SK-N-SH (cell line): ENCODE data around the gene RNF150.

Experiments used
- CTCF ChIP-seq: fragments of 200-600 bp; sonication (generic); IDR thresholded peaks from 2 replicates; pipeline ENCODE4 v1.6.1; 2017; ENCODE audit warnings: antibody characterized with exemption, mild to moderate bottlenecking, moderate library complexity
- JUND ChIP-seq: IDR thresholded peaks from 2 replicates; pipeline ENCODE4 v1.4.0; 2012
- MAX ChIP-seq: IDR thresholded peaks from 2 replicates; pipeline ENCODE4 v1.4.0; 2012; ENCODE audit warnings: low read depth
- NFIC ChIP-seq: IDR thresholded peaks from 2 replicates; pipeline ENCODE4 v1.4.0; 2012; ENCODE audit warnings: borderline replicate concordance
- POLR2AphosphoS5 ChIP-seq: IDR thresholded peaks from 2 replicates; pipeline ENCODE4 v1.6.1; 2012; ENCODE audit warnings: low read depth, low read length
- RAD21 ChIP-seq: IDR thresholded peaks from 2 replicates; pipeline ENCODE4 v1.6.1; 2012; ENCODE audit warnings: mild to moderate bottlenecking, low read length
- REST ChIP-seq: IDR thresholded peaks from 2 replicates; pipeline ENCODE4 v1.6.1; 2012; ENCODE audit warnings: mild to moderate bottlenecking, low read depth, low read length, moderate library complexity
- TAF1 ChIP-seq: IDR thresholded peaks from 2 replicates; pipeline ENCODE4 v1.6.1; 2012; ENCODE audit warnings: low read depth, mild to moderate bottlenecking, low read length, moderate library complexity, borderline replicate concordance
- USF1 ChIP-seq: IDR thresholded peaks from 2 replicates; pipeline ENCODE4 v1.4.0; 2012; ENCODE audit warnings: low read depth, borderline replicate concordance
- USF2 ChIP-seq: fragments of 150-350 bp; IDR thresholded peaks from 2 replicates; pipeline ENCODE4 v1.6.1; 2017; ENCODE audit warnings: antibody characterized with exemption, low read length, low read depth, borderline replicate concordance
- YY1 ChIP-seq: IDR thresholded peaks from 2 replicates; pipeline ENCODE4 v1.4.0; 2012; ENCODE audit warnings: low read depth, mild to moderate bottlenecking

- TF ChIP-seq CTCF: no peak
- no peak for TF ChIP-seq MAX
- no peak for TF ChIP-seq POLR2AphosphoS5
- no peak for TF ChIP-seq YY1
- no peak for TF ChIP-seq JUND
- no peak for TF ChIP-seq REST
- TF ChIP-seq USF2: no peak
- no peak for TF ChIP-seq TAF1
- TF ChIP-seq USF1: no peak
- TF ChIP-seq RAD21: no peak
- TF ChIP-seq NFIC: no peak
Measured at GRCh38 chr4:141155586-141155985, 22.3 kb upstream of the RNF150 start.
